ENCODE measurements around the gene EFCAB7. TPM values are rescaled to one million over a fixed set of nuclear protein-coding genes. Genes with fewer than 3 reads are reported as not detected.
A peak's percentile ranks its signal among the peaks of the same experiment; 100 is the strongest.

Gene EFCAB7
- total and polyA plus RNA-seq, 8 donors, result 2.6 to 14.9 (median 3.0) TPM; not detected in 1

DNA sequence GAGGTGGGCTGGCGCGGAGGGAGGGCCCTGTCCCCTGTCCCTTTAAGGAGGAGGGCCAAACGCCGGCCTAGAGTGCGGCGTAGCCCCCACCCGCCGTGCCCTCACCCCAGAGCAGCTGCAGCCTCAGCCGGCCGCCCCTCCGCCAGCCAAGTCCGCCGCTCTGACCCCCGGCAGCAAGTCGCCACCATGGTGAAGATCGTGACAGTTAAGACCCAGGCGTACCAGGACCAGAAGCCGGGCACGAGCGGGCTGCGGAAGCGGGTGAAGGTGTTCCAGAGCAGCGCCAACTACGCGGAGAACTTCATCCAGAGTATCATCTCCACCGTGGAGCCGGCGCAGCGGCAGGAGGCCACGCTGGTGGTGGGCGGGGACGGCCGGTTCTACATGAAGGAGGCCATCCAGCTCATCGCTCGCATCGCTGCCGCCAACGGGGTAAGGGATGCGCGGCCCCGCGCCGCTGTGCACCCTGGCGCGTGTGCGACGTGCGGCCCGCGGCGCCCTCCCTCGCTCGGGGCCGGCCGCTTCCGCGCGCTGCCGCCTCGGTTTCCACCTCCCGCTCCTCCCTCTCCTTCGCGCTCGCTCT lies 70.1 kb downstream of the EFCAB7 start, which contains the start of gene PGM1:
Gene PGM1, plus strand, starts transcription at position 109 of the 583 bp plus-strand sequence. Its CDS starts 78 bp downstream, at position 187.
- H3K4me1 ChIP-seq, result peaks cover 5 to 24% (median 16%) of the 10 kb centered on the region in 4 donors
- intact Hi-C loops (cut with DNase I; ENCODE audit: low total_unique reads), result no loop called here
- WGBS, 5 donors, result 0 to 1% (median 0%) methylated on average over 14 to 64 of the region's 64 CpGs

GRCh38 chr1:63593886-63594605 lies 70.7 kb downstream of the EFCAB7 start:
- Histone ChIP-seq H3K4me1 (peaks cover 5 to 24% (median 16%) of the 10 kb centered on the region in 4 donors), H3K27ac (peak overlapping the region; percentile 85 to 95 (median 93)), H3K4me3 (peak overlapping the region; percentile 65 to 95 (median 81)), H3K36me3 (no peaks in the 10 kb centered on the region), H3K9me3 (no peaks in the 10 kb centered on the region), H3K27me3 (no peaks in the 10 kb centered on the region)
- no peak for TF ChIP-seq POLR2A (IDR thresholded peaks at IDR 0.05)
- peak in 2 of 3 donors; percentile 29 to 43 for TF ChIP-seq POLR2AphosphoS5 (IDR thresholded peaks at IDR 0.05)
- no peak for TF ChIP-seq CTCF (IDR thresholded peaks at IDR 0.05)
- TF ChIP-seq EP300 (IDR thresholded peaks at IDR 0.05), result no peak
- DNase-seq, result peak; percentile 77 to 91
- 1 to 19% (median 3%) methylated on average over 15 to 55 of the region's 55 CpGs for WGBS, 5 donors
- intact Hi-C loops (cut with DNase I; ENCODE audit: low total_unique reads), result no loop called here

More for the DNA sequence above, 70.1 kb downstream of the EFCAB7 start, which contains the start of gene PGM1:
- Histone ChIP-seq H3K9me3 (no peaks in the 10 kb centered on the region), H3K36me3 (no peaks in the 10 kb centered on the region), H3K27ac (peak within 1 kb of the TSS; percentile 85 to 95 (median 93)), H3K27me3 (no peaks in the 10 kb centered on the region), H3K4me3 (peak within 1 kb of the TSS; percentile 65 to 95 (median 81))
- peak; percentile 67 to 93 for DNase-seq
- TF ChIP-seq EP300 (IDR thresholded peaks at IDR 0.05), result no peak
- peak in 1 of 3 donors; percentile 8 for TF ChIP-seq POLR2AphosphoS5 (IDR thresholded peaks at IDR 0.05)

- Histone ChIP-seq H3K36me3 (no peaks in the 10 kb centered on the region), H3K27me3 (no peaks in the 10 kb centered on the region), H3K4me1 (peaks cover 5 to 15% (median 12%) of the 10 kb centered on the region in 4 donors), H3K4me3 (no peak overlapping the region), H3K27ac (no peak overlapping the region), H3K9me3 (no peaks in the 10 kb centered on the region)
- intact Hi-C loops (cut with DNase I; ENCODE audit: low total_unique reads), result no loop called here
- WGBS, 5 donors, result 92 to 100% (median 97%) methylated on average over 1 of the region's 1 CpG
- TF ChIP-seq POLR2A (IDR thresholded peaks at IDR 0.05), result no peak
- no peak for TF ChIP-seq POLR2AphosphoS5 (IDR thresholded peaks at IDR 0.05)
- no peak for TF ChIP-seq EP300 (IDR thresholded peaks at IDR 0.05)
- TF ChIP-seq CTCF (IDR thresholded peaks at IDR 0.05), result no peak
- no peak for DNase-seq
Measured at GRCh38 chr1:63595435-63595834, 72.1 kb downstream of the EFCAB7 start.

- no peaks in the 10 kb centered on the region for H3K9me3 ChIP-seq
- no peak overlapping the region for H3K4me3 ChIP-seq
- no peak overlapping the region for H3K27ac ChIP-seq
- no peaks in the 10 kb centered on the region for H3K27me3 ChIP-seq
- H3K4me1 ChIP-seq, result peaks cover 0 to 7% (median 0%) of the 10 kb centered on the region in 4 donors
- no peak for DNase-seq
- WGBS, 5 donors, result 86 to 95% (median 92%) methylated on average over 5 of the region's 5 CpGs
- TF ChIP-seq CTCF (IDR thresholded peaks at IDR 0.05), result no peak
- no peak for TF ChIP-seq POLR2AphosphoS5 (IDR thresholded peaks at IDR 0.05)
- no peak for TF ChIP-seq EP300 (IDR thresholded peaks at IDR 0.05)
- TF ChIP-seq POLR2A (IDR thresholded peaks at IDR 0.05), result no peak
- intact Hi-C loops (cut with DNase I; ENCODE audit: low total_unique reads), result no loop called here
- H3K36me3 ChIP-seq, result no peaks in the 10 kb centered on the region
Measured at GRCh38 chr1:63599799-63600198, 76.5 kb downstream of the EFCAB7 start.
